Measurements from ENCODE around the gene DLK2.
"Not testable (repeated sequence)": the region's sequence is repeated elsewhere in the genome, so short reads cannot be mapped to it uniquely, and the experiment has no call there.

GRCh38 chr6:43498291-43498690 lies 42.9 kb upstream of the DLK2 start:
- not testable (repeated sequence) for TF ChIP-seq POLR2A, POLR2AphosphoS5 (IDR thresholded peaks at IDR 0.05)
- TF ChIP-seq, protein P1, sequence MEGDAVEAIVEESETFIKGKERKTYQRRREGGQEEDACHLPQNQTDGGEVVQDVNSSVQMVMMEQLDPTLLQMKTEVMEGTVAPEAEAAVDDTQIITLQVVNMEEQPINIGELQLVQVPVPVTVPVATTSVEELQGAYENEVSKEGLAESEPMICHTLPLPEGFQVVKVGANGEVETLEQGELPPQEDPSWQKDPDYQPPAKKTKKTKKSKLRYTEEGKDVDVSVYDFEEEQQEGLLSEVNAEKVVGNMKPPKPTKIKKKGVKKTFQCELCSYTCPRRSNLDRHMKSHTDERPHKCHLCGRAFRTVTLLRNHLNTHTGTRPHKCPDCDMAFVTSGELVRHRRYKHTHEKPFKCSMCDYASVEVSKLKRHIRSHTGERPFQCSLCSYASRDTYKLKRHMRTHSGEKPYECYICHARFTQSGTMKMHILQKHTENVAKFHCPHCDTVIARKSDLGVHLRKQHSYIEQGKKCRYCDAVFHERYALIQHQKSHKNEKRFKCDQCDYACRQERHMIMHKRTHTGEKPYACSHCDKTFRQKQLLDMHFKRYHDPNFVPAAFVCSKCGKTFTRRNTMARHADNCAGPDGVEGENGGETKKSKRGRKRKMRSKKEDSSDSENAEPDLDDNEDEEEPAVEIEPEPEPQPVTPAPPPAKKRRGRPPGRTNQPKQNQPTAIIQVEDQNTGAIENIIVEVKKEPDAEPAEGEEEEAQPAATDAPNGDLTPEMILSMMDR (IDR thresholded peaks at IDR 0.05) = not testable (repeated sequence)
